ENCODE measurements around the gene DDX5. TPM values are rescaled to one million over a fixed set of nuclear protein-coding genes. Genes with fewer than 3 reads are reported as not detected.

The DDX5 gene
- total and polyA plus RNA-seq, 11 donors = 183 to 521 (median 332) TPM

DNA sequence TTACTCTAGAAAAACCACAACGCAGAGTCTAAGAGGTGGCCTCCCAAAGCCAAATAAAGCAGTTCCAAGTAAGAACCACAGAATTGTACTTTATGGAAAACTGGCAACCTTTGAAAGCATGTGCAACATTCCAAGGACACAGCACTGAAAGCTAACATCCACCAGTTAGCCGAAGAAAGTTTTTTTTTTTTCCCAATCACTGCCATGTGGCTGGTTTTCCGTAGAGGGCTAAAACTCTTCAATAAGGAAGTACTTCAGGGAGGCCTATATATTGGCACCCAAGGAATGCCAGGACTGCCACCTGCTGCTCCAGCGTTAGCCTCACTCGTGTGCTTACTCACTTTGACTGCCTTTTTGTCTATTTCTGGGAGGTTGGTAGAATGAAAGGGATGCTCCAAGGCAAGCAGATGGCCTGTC is 25.9 kb upstream of the DDX5 start:
- ATAC-seq = no peak
- 78 to 85% (median 80%) methylated on average over 5 of the region's 5 CpGs for WGBS, 4 donors
- intact Hi-C loops (cut with DNase I) = loop anchor here in 2 of 10 donors (2.0 to 10.0 kb wide), 2 partner anchors 29 to 113 kb away; no protein-coding TSS in a partner anchor
- H3K36me3 ChIP-seq = peaks cover 4 to 100% (median 100%) of the 10 kb centered on the region in 9 donors
- H3K27me3 ChIP-seq = no peaks in the 10 kb centered on the region
- no peak for DNase-seq
- H3K9me3 ChIP-seq = no peaks in the 10 kb centered on the region
- H3K27ac ChIP-seq = no peak overlapping the region
- H3K4me3 ChIP-seq = no peak overlapping the region
- peaks cover 0 to 7% (median 0%) of the 10 kb centered on the region in 12 donors for H3K4me1 ChIP-seq
- TF ChIP-seq POLR2A (IDR thresholded peaks at IDR 0.05) (no peak), CTCF (IDR thresholded peaks at IDR 0.05) (no peak)

- H3K4me3 ChIP-seq = no peak overlapping the region
- peaks cover 0 to 7% (median 0%) of the 10 kb centered on the region in 12 donors for H3K4me1 ChIP-seq
- no peak for DNase-seq
- H3K27me3 ChIP-seq = no peaks in the 10 kb centered on the region
- no peak for TF ChIP-seq CTCF (IDR thresholded peaks at IDR 0.05)
- H3K9me3 ChIP-seq = no peaks in the 10 kb centered on the region
- H3K36me3 ChIP-seq = peaks cover 5 to 100% (median 100%) of the 10 kb centered on the region in 9 donors
- WGBS, 4 donors = 93 to 97% (median 95%) methylated on average over 5 of the region's 5 CpGs
- H3K27ac ChIP-seq = no peak overlapping the region
- no peak for ATAC-seq
- intact Hi-C loops (cut with DNase I) = no loop called here
These were observed 23.1 kb upstream of the DDX5 start for GRCh38 chr17:64529221-64529620.

DNA sequence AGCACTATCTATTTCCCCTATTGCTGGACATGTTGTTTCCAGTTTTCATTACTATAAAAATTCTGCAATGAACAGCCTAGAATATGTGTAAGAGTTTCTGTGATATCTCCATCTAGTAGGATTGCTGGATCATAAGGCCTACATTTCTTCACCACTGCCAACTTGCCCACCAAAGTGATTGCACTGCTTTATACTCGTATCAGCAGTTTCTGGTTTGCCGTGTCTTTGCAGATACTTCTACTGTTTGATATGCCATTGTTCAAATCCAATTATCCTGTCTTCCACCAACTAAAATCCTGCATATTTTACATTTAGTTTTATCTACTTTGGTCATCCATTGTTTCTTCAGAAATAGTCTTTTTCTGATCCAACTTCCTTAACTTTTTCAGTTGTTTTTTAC is 21.8 kb upstream of the DDX5 start:
- DNase-seq (no peak), ATAC-seq (no peak)
- TF ChIP-seq POLR2A (IDR thresholded peaks at IDR 0.05) (no peak), CTCF (IDR thresholded peaks at IDR 0.05) (no peak)
- WGBS, 4 donors = 87 to 92% (median 89%) methylated on average over 2 of the region's 2 CpGs
- H3K4me1 ChIP-seq = peaks cover 0 to 7% (median 0%) of the 10 kb centered on the region in 12 donors
- no peak overlapping the region for H3K27ac ChIP-seq
- H3K4me3 ChIP-seq = no peak overlapping the region
- no peaks in the 10 kb centered on the region for H3K27me3 ChIP-seq
- no peaks in the 10 kb centered on the region for H3K9me3 ChIP-seq
- intact Hi-C loops (cut with DNase I) = no loop called here
- peaks cover 5 to 100% (median 100%) of the 10 kb centered on the region in 9 donors for H3K36me3 ChIP-seq

DNA sequence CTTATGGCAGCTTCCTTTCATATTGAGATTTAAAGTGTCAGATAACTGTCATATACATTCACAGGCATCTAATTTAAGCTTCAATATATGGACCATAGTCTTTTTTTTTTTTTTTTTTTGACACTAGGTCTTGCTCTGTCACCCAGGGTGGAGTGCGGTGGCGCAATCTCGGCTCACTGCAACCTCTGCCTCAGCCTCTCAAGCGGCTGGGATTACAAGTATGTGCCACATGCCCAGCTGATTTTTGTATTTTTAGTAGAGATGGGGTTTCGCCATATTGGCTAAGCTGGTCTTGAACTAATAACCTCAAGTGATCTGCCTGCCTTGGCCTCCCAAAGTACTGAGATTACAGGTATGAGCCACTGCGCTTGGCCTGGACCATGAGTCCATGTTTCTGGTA is 14.3 kb upstream of the DDX5 start:
- no peaks in the 10 kb centered on the region for H3K27me3 ChIP-seq
- H3K27ac ChIP-seq = no peak overlapping the region
- H3K36me3 ChIP-seq = peaks cover 0 to 100% (median 100%) of the 10 kb centered on the region in 9 donors
- H3K4me3 ChIP-seq = no peak overlapping the region
- TF ChIP-seq POLR2A (IDR thresholded peaks at IDR 0.05) (no peak), CTCF (IDR thresholded peaks at IDR 0.05) (no peak)
- DNase-seq (no peak), ATAC-seq (no peak)
- no peaks in the 10 kb centered on the region for H3K9me3 ChIP-seq
- no peaks in the 10 kb centered on the region for H3K4me1 ChIP-seq
- 92 to 97% (median 96%) methylated on average over 6 of the region's 6 CpGs for whole genome bisulfite sequencing, 4 donors
- intact Hi-C loops (cut with DNase I) = no loop called here

All from heart left ventricle (tissue), 16 donors.